Activated naive CD4-positive, alpha-beta T cell treated with anti-CD3 and anti-CD28 coated beads for 36 hours (primary cell): ENCODE measurements around the gene FAM78B. TPM values are rescaled to one million over a fixed set of nuclear protein-coding genes. Genes with fewer than 3 reads are reported as not detected.

ENCODE experiments used
- CTCF ChIA-PET: fragments of 350-600 bp; sonication (Branson Sonifier 250); formaldehyde crosslinking; loops from one replicate; lab custom pipeline; 2021; ENCODE audit warnings: antibody characterized with exemption; lab: Charles Lee
- DNase-seq: peaks from one replicate; pipeline ENCODE4 v3.0.0-alpha.2; 2020
- H3K27ac Mint-ChIP-seq: one replicate; pipeline ENCODE4 v1.8.0; 2021; ENCODE audit warnings: mild to moderate bottlenecking, mixed read lengths
- H3K27me3 Mint-ChIP-seq: one replicate; pipeline ENCODE4 v1.8.0; 2021; ENCODE audit warnings: low read depth, mixed read lengths
- H3K36me3 Mint-ChIP-seq: one replicate; pipeline ENCODE4 v1.8.0; 2021; ENCODE audit warnings: low read depth, mixed read lengths
- H3K4me1 Mint-ChIP-seq: one replicate; pipeline ENCODE4 v1.8.0; 2021; ENCODE audit warnings: low read depth, mixed read lengths
- H3K4me3 Mint-ChIP-seq: one replicate; pipeline ENCODE4 v1.8.0; 2021; ENCODE audit warnings: mild to moderate bottlenecking, moderate library complexity, mixed read lengths
- H3K9me3 Mint-ChIP-seq: one replicate; pipeline ENCODE4 v1.8.0; 2021; ENCODE audit warnings: mixed read lengths
- intact Hi-C: fragments of 100-400 bp; cut with micrococcal nuclease; formaldehyde crosslinking; loops from one replicate; pipeline ENCODE4 v1.15.1; 2023
- total RNA-seq, 2 experiments: library from RNA; stranded (reverse); gene quantifications; one replicate each; pipeline ENCODE4 v1.2.3, GENCODE V29; 2021

FAM78B gene
- total RNA-seq, 2 experiments from 2014 or later: 0.24 TPM; not detected in 1

DNA sequence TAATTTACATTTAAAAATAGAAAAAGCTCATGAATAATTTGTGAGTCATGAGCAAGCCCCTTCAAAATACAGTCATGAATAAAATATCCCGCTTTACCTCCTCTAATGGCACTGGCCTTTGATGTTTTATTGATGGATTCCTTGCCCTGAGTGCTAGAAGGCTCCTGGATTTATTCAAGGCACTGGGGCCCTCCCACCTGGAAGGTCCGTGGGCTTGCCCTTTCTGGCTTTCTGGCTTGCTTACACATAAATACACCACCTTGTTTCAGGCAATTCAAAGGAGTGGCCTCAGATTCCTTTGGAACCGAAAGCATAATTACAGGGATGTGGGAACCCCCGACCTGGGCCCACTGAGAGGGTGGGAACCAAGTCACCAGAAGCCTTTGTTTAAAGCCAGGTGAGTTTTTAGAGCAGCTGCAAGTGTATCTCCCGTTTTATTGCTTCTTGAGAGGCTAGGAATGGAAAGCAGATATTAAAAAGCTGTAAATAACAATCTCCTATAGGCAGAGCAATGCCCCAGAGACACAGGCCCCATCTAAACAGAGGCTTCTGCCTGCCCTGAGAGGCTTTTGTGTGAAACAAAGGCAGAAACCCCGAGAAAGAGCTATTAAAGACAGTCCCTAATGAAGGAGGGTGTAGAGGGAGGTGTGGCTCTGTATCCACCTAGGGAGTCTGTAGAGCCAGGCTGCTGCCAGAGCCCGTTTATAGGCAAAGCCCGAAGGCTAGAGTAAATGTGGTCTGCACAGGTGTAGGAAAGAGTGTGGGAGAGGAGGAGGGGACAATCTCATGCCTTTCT is 126.4 kb downstream of the FAM78B start:
- CTCF ChIA-PET: no interaction called here
- Mint-ChIP-seq H3K9me3 (no peaks in the 10 kb centered on the region), H3K4me3 (no peak overlapping the region), H3K36me3 (no peaks in the 10 kb centered on the region), H3K27me3 (peaks cover 16% of the 10 kb centered on the region), H3K4me1 (no peaks in the 10 kb centered on the region), H3K27ac (no peak overlapping the region)
- intact Hi-C loops: no loop called here
- no peak for DNase-seq

DNA sequence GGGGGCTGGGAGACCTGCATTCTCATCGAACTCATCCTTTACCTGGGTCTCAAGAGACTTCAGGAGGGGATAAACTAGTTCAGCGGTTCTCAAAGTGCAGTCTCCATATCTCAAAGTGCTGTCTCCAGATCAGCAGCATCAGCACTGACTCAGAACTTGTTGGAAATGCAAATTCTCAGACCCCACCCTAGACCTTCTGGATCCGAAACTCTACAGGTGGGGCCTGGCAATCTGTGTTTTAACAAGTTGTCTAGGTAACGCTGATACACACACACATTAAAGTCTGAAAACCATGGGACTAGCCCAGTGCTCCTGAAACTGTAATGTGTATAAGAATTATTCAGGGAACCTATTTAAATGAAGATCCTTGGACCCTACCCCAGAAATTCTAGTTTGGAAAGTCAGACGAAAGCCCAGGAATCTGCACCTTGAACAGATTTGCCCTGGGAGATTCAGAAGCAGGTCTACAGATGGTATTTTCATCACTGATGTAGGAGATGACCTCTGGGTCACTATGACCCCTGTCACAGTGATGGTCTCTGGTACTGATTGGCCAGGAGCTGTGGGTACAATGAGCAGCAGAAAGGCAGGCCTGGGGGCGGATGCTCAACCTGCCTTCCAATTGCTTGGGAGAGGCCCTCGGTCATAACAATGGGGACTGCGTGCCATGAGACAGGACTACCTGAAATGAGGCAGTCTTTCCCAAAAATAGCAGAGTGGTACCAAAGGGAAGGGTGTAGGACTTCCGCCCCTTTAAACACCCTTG is 127.2 kb downstream of the FAM78B start:
- no peaks in the 10 kb centered on the region for H3K4me1 Mint-ChIP-seq
- H3K36me3 Mint-ChIP-seq: no peaks in the 10 kb centered on the region
- no peak overlapping the region for H3K27ac Mint-ChIP-seq
- CTCF ChIA-PET: no interaction called here
- DNase-seq: no peak
- intact Hi-C loops: no loop called here
- no peaks in the 10 kb centered on the region for H3K9me3 Mint-ChIP-seq
- peaks cover 16% of the 10 kb centered on the region for H3K27me3 Mint-ChIP-seq
- H3K4me3 Mint-ChIP-seq: no peak overlapping the region

DNA sequence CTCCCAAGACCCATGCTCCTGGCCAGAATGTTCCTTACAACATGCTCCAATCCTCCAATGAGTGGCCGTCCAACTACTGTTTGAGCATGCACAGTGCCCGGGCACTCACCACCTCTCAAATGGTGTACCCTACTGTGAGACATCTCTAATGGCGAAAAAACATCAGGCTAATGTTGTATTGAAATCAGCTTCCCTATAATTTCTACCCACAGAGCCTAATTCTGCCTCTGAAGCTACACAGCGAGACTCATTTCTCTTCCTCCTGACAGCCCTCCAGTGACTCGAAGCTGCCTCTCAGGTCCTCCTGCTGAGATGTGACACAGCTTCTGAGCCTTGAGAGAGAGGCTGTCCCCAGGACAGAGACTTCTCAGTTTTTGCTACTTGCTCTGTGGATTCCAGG is 130.7 kb downstream of the FAM78B start:
- Mint-ChIP-seq H3K4me3 (no peak overlapping the region), H3K4me1 (no peaks in the 10 kb centered on the region), H3K36me3 (no peaks in the 10 kb centered on the region), H3K27me3 (peaks cover 2% of the 10 kb centered on the region), H3K9me3 (no peaks in the 10 kb centered on the region), H3K27ac (no peak overlapping the region)
- CTCF ChIA-PET: no interaction called here
- DNase-seq: no peak
- intact Hi-C loops: no loop called here

DNA sequence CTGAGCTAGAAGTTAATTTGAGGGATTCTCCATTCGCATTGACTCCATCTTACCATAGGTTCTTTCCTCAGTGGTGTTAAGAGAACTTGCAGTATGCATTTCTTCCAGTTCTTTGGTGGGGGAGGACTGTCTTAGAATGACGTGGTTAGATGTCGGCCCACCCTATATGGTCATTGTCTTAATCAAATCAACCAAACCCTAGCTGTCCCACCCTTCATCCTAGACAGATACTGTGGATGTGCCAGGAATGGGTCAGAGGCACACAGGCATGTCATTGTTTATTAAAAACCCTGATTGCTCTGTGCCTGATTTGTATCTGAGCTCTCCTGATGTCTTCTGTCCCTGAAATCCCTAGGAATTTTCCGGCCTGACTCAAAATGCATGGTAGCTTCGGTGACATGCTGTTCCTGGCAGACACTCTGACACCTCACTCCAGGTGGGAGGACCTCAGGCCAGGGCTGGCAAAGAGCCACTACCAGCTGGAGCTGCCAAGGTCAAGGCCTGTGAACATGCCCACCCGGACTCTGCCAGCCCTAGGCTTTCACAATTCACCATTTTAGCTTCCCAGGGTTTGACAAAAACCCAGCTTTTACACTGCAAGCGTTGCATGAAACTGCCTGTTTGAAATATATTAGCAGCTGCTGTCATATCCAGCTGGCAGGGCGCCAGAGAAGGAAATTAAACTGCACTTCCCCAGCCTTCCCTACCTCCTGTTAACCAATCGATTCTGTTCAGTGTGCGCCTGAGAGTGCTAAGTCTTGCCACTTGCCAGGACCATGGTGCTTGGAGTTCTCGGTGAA is 134.0 kb downstream of the FAM78B start:
- H3K9me3 Mint-ChIP-seq: no peaks in the 10 kb centered on the region
- CTCF ChIA-PET: no interaction called here
- H3K4me3 Mint-ChIP-seq: no peak overlapping the region
- no peak overlapping the region for H3K27ac Mint-ChIP-seq
- no peaks in the 10 kb centered on the region for H3K36me3 Mint-ChIP-seq
- H3K4me1 Mint-ChIP-seq: no peaks in the 10 kb centered on the region
- intact Hi-C loops: no loop called here
- DNase-seq: no peak
- H3K27me3 Mint-ChIP-seq: peaks cover 7% of the 10 kb centered on the region

DNA sequence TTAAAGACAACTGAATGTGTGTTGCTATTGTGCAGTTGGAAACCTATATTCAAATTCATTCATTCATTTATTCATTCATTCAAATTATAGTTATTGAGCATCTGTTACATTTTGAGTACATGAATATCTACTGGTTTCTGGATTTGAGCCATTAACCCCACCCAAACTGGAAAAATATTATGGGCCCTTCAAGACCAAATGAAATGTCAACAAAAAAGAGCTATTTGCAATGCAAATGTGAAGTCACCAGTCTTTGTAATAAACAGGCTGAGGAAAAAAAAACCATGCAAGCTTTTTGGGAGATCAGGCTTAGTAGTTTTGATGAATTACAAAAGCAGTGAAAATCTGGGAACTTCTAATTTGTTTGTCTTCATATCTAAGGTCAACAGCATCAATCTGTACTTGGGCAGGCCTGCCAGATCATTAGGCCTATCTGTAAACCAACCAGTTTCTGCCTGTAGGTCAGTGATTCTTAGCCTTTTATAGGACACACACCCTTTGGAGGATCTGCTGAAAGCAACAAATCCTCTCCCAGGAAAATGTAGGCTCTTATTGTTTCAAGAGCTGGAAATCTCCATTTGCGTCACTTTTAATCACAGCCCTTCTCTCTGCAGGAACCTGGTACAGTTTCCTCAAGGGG is 134.7 kb downstream of the FAM78B start:
- Mint-ChIP-seq H3K4me1 (no peaks in the 10 kb centered on the region), H3K27me3 (peaks cover 12% of the 10 kb centered on the region), H3K36me3 (no peaks in the 10 kb centered on the region), H3K4me3 (no peak overlapping the region), H3K27ac (no peak overlapping the region), H3K9me3 (no peaks in the 10 kb centered on the region)
- no peak for DNase-seq
- intact Hi-C loops: no loop called here
- CTCF ChIA-PET: no interaction called here

DNA sequence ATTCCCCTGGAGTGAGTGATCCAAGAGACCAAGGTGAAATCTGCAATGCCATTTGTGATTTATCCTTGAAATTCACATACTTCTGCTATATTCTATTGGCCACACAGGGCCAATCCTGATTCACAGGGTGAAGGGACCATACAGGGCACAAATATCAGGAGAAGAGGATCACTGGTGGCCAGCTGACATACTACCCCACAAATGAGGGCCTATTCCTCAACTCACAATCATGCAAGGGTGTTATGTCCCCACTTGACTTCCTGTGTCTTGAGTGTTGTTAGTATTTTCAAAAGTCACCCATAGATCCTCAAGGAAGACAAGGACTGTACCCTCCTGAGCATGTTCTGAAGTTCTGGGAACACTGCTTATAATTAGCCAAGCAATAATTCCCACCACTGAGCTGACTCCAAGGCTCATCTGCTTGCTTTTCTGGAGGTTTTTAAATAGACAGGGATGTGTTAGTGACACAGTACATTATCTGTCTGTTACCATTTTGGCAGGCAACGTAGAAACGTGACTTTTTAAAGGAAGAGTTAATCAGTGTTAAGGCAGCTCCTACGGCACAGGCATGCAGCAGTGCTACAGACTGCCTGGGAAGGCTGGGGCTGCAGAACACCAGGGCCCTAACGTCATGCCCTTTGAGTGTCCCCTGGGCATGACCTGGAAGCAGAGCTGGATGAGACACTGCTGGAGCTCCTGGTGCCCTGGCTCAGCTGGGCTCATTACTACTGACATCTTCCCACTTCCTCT is 137.4 kb downstream of the FAM78B start:
- H3K27me3 Mint-ChIP-seq: peaks cover 14% of the 10 kb centered on the region
- no peak for DNase-seq
- CTCF ChIA-PET: no interaction called here
- no peak overlapping the region for H3K4me3 Mint-ChIP-seq
- H3K36me3 Mint-ChIP-seq: no peaks in the 10 kb centered on the region
- no peak overlapping the region for H3K27ac Mint-ChIP-seq
- H3K4me1 Mint-ChIP-seq: no peaks in the 10 kb centered on the region
- intact Hi-C loops: no loop called here
- no peaks in the 10 kb centered on the region for H3K9me3 Mint-ChIP-seq

DNA sequence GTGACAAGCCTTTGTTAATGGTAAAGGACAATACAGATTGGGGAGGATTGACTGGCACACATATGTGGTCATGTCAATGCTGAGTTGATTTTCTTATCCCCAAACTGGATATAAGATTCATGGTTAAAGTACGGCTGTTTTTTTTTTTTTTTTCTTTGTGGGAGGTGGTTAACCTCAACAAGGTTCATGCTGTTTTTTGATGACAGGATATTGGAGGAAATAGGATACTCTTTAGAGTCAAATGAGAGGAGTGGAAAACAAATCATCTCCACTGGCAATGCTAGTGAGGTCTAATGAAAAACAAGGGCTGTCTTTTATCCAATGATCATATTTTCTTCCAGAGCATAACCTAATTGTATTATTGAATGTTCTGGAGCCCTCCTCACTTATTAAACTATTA is 140.2 kb downstream of the FAM78B start:
- Mint-ChIP-seq H3K4me3 (no peak overlapping the region), H3K9me3 (no peaks in the 10 kb centered on the region), H3K27me3 (peaks cover 20% of the 10 kb centered on the region), H3K27ac (no peak overlapping the region), H3K36me3 (no peaks in the 10 kb centered on the region), H3K4me1 (no peaks in the 10 kb centered on the region)
- DNase-seq: no peak
- CTCF ChIA-PET: no interaction called here
- intact Hi-C loops: no loop called here

DNA sequence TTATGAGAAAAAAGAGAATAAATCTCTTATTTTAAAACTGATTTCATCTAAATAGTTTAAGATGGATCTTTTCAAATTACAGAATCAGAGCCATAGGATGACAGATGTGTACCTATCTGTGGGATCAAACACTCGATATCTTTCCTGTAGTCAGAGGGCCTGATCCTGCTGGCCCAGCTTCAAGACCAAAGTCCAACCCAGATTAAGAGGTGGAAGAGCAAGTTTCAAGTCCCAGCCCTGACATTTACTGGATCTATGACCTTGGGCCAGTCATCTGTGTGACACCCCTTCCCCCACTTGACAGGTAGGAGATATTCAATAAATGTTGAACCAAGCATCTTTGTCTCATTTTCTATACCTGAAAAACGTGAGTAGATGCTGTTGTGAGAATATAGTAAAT is 140.7 kb downstream of the FAM78B start:
- H3K4me1 Mint-ChIP-seq: no peaks in the 10 kb centered on the region
- H3K9me3 Mint-ChIP-seq: no peaks in the 10 kb centered on the region
- no peaks in the 10 kb centered on the region for H3K36me3 Mint-ChIP-seq
- CTCF ChIA-PET: no interaction called here
- H3K27ac Mint-ChIP-seq: no peak overlapping the region
- DNase-seq: no peak
- peaks cover 20% of the 10 kb centered on the region for H3K27me3 Mint-ChIP-seq
- intact Hi-C loops: no loop called here
- no peak overlapping the region for H3K4me3 Mint-ChIP-seq

DNA sequence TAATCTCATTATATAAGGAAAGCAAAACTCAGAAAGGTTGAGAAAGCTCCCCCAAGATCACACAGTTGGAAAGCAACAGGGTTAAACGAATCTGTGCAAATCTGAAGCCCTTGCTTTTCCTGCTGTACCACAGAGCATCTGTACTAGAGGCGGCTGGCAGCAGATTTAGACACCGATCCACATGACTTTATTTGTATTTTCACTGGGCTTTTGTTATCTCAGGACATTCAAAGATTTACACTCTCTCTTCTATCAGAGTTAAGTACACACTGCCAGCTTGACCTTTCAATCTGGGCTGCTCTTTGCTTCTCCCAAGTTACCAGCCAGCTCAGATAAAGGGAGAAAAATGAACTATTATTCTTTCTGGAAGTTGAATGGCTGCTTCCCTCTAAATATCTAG is 146.6 kb downstream of the FAM78B start:
- no peaks in the 10 kb centered on the region for H3K4me1 Mint-ChIP-seq
- CTCF ChIA-PET: no interaction called here
- H3K36me3 Mint-ChIP-seq: no peaks in the 10 kb centered on the region
- H3K27me3 Mint-ChIP-seq: peaks cover 18% of the 10 kb centered on the region
- intact Hi-C loops: no loop called here
- H3K4me3 Mint-ChIP-seq: no peak overlapping the region
- no peak overlapping the region for H3K27ac Mint-ChIP-seq
- no peaks in the 10 kb centered on the region for H3K9me3 Mint-ChIP-seq
- DNase-seq: no peak
